ENCODE measurements around the gene APH1B.

Gene APH1B

DNA sequence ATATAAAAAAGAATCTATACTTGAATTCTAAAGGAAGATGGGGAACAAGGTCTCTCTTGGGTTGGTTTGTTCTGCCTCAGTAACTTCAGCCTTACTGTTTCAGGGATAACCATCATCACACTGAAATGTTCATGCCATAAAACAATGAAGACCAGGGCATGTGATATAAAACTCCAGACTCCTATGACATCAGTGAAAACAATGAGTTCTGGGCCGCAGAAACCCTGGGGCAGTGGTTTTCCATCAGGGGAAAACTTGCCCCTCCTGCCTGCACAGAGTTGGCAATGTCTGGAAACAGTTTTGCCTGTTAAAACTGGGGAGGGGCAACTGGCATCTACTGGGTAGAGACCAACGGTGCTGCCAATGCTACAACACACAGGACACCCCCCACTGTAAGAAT is 57.4 kb downstream of the APH1B start:
- no peaks in the 10 kb centered on the region for H3K4me1 ChIP-seq (ENCODE audit: low read depth, poor library complexity, severe bottlenecking)
- no peak overlapping the region for H3K4me3 ChIP-seq (IDR thresholded peaks at IDR 0.05; ENCODE audit: insufficient read depth, low read depth, low read length)
- H3K27me3 ChIP-seq (ENCODE audit: insufficient read depth, low read depth) = no peaks in the 10 kb centered on the region
- H3K9ac ChIP-seq = no peak overlapping the region
- H3K36me3 ChIP-seq (ENCODE audit: insufficient read depth) = no peaks in the 10 kb centered on the region
- H2AFZ ChIP-seq (ENCODE audit: low read depth) = no peak overlapping the region
- H3K4me2 ChIP-seq = no peak overlapping the region
- TF ChIP-seq, protein P1, sequence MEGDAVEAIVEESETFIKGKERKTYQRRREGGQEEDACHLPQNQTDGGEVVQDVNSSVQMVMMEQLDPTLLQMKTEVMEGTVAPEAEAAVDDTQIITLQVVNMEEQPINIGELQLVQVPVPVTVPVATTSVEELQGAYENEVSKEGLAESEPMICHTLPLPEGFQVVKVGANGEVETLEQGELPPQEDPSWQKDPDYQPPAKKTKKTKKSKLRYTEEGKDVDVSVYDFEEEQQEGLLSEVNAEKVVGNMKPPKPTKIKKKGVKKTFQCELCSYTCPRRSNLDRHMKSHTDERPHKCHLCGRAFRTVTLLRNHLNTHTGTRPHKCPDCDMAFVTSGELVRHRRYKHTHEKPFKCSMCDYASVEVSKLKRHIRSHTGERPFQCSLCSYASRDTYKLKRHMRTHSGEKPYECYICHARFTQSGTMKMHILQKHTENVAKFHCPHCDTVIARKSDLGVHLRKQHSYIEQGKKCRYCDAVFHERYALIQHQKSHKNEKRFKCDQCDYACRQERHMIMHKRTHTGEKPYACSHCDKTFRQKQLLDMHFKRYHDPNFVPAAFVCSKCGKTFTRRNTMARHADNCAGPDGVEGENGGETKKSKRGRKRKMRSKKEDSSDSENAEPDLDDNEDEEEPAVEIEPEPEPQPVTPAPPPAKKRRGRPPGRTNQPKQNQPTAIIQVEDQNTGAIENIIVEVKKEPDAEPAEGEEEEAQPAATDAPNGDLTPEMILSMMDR (conservative IDR thresholded peaks at IDR 0.05; ENCODE audit: low read depth, low read length) = no peak
- H3K79me2 ChIP-seq (ENCODE audit: insufficient read depth, low read depth) = no peaks in the 10 kb centered on the region
- H4K20me1 ChIP-seq (ENCODE audit: insufficient read depth) = no peaks in the 10 kb centered on the region
- no peak overlapping the region for H3K27ac ChIP-seq

DNA sequence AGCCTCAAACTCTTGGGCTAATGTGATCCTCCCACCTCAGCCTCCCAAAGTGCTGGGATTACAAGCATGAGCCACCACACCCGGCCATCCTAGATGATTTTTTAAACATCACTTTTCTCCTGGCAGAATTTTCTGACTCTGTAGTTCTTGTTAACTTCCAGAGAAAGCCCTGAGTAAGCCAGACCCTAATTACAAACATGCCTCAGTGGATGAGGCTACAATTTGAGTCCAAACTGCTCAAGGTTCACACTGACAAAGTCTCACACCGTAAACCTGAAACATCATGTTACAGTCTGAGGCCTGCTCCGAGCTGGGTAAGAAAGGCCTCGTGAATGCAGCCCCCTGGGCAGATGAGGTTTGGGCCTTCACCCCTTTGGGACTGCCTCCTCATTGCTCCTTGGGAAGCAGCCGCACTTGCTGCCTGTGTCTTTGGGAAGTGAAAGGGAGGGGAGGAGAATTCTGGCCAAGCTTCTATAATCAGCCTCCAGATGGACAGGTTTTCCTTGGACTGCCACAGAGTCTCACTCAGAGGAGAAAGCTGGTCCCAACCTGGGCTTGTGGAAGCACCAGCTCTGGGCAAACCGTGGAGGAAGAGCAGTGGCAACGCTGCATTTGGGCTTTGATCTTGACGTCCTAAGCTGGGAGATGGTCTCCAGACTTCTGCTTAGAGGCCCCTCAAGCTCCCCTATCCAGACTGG is 58.3 kb downstream of the APH1B start:
- H3K79me2 ChIP-seq (ENCODE audit: insufficient read depth, low read depth) = no peaks in the 10 kb centered on the region
- no peak overlapping the region for H2AFZ ChIP-seq (ENCODE audit: low read depth)
- H3K4me3 ChIP-seq (IDR thresholded peaks at IDR 0.05; ENCODE audit: insufficient read depth, low read depth, low read length) = no peak overlapping the region
- H3K9ac ChIP-seq = no peak overlapping the region
- no peaks in the 10 kb centered on the region for H4K20me1 ChIP-seq (ENCODE audit: insufficient read depth)
- no peaks in the 10 kb centered on the region for H3K4me1 ChIP-seq (ENCODE audit: low read depth, poor library complexity, severe bottlenecking)
- H3K27me3 ChIP-seq (ENCODE audit: insufficient read depth, low read depth) = no peaks in the 10 kb centered on the region
- TF ChIP-seq, protein P1 (conservative IDR thresholded peaks at IDR 0.05; ENCODE audit: low read depth, low read length) = no peak
- H3K27ac ChIP-seq = no peak overlapping the region
- H3K4me2 ChIP-seq = no peak overlapping the region
- H3K36me3 ChIP-seq (ENCODE audit: insufficient read depth) = no peaks in the 10 kb centered on the region

- Histone ChIP-seq H3K27me3 (ENCODE audit: insufficient read depth, low read depth) (no peaks in the 10 kb centered on the region), H3K27ac (no peak overlapping the region), H3K9ac (no peak overlapping the region), H4K20me1 (ENCODE audit: insufficient read depth) (no peaks in the 10 kb centered on the region), H3K4me3 (IDR thresholded peaks at IDR 0.05; ENCODE audit: insufficient read depth, low read depth, low read length) (no peak overlapping the region), H3K4me2 (no peak overlapping the region), H3K79me2 (ENCODE audit: insufficient read depth, low read depth) (no peaks in the 10 kb centered on the region), H3K4me1 (ENCODE audit: low read depth, poor library complexity, severe bottlenecking) (no peaks in the 10 kb centered on the region), H3K36me3 (ENCODE audit: insufficient read depth) (no peaks in the 10 kb centered on the region), H2AFZ (ENCODE audit: low read depth) (no peak overlapping the region)
- TF ChIP-seq, protein P1 (conservative IDR thresholded peaks at IDR 0.05; ENCODE audit: low read depth, low read length) = no peak
These were observed 59.6 kb downstream of the APH1B start for GRCh38 chr15:63337046-63337445.

DNA sequence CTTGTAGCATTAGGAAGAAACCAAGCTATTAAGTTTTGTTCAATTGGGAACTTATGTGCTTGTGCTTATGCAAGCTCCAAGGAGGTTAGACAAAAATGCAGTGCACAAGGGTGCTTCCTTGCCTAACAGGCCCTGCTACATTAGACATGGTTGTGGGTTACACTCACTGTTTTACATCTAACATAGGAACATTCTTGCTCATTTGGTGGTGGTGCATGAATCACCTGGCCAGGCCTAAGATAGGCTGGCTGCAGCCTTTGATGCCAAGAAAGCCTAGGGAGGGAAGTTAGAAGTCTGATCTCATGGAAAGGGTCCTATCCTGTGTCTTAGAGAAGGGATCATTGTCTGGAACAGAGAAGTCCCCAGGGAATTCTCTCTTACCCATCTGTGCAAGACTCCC is 60.8 kb downstream of the APH1B start:
- Histone ChIP-seq H3K79me2 (ENCODE audit: insufficient read depth, low read depth) (no peaks in the 10 kb centered on the region), H2AFZ (ENCODE audit: low read depth) (no peak overlapping the region), H3K36me3 (ENCODE audit: insufficient read depth) (no peaks in the 10 kb centered on the region), H3K4me3 (IDR thresholded peaks at IDR 0.05; ENCODE audit: insufficient read depth, low read depth, low read length) (no peak overlapping the region), H3K4me2 (no peak overlapping the region), H3K9ac (no peak overlapping the region), H3K27ac (no peak overlapping the region), H3K27me3 (ENCODE audit: insufficient read depth, low read depth) (no peaks in the 10 kb centered on the region), H3K4me1 (ENCODE audit: low read depth, poor library complexity, severe bottlenecking) (no peaks in the 10 kb centered on the region), H4K20me1 (ENCODE audit: insufficient read depth) (no peaks in the 10 kb centered on the region)
- TF ChIP-seq, protein P1 (conservative IDR thresholded peaks at IDR 0.05; ENCODE audit: low read depth, low read length) = no peak
